HEK293 (cell line): ENCODE measurements around the gene OXSR1.

ENCODE experiments used
- MZF1 ChIP-seq: fragments of 450-650 bp; formaldehyde crosslinking; IDR thresholded peaks from 2 replicates; pipeline ENCODE4 v1.5.1; 2017; ENCODE audit warnings: missing biosample characterization, missing genetic modification characterization, borderline replicate concordance
- TSHZ1 ChIP-seq: fragments of 450-650 bp; formaldehyde crosslinking; IDR thresholded peaks from 2 replicates; pipeline ENCODE4 v1.5.1; 2016; ENCODE audit warnings: missing biosample characterization, missing genetic modification characterization, borderline replicate concordance
- ZNF704 ChIP-seq: fragments of 450-650 bp; formaldehyde crosslinking; IDR thresholded peaks from 2 replicates; pipeline ENCODE4 v1.5.1; 2016; ENCODE audit warnings: missing biosample characterization, missing genetic modification characterization
- ZNF777 ChIP-seq: fragments of 450-650 bp; formaldehyde crosslinking; IDR thresholded peaks from 2 replicates; pipeline ENCODE4 v1.5.1; 2017; ENCODE audit warnings: missing biosample characterization, missing genetic modification characterization, borderline replicate concordance

- TF ChIP-seq MZF1 (no peak), ZNF704 (tag by site-specific recombination) (no peak), TSHZ1 (tag by site-specific recombination) (no peak), ZNF777 (tag by site-specific recombination) (no peak)
Observed at GRCh38 chr3:38128303-38128655, 37.1 kb upstream of the OXSR1 start.
